Measurements from ENCODE around the gene SULT1C2.

- TF ChIP-seq CTCF (IDR thresholded peaks at IDR 0.05) = no peak
- no peak for TF ChIP-seq EP300 (IDR thresholded peaks at IDR 0.05)
Observed at GRCh38 chr2:108297436-108298141, 8.9 kb downstream of the SULT1C2 start.
